HL-60/S4 (cell line): Measurements from ENCODE around the gene ERC2.

Experiments used
- in situ Hi-C: fragments of 300-500 bp; cut with MboI; formaldehyde crosslinking; loops from 2 replicates; pipeline ENCODE4 v1.14.3; 2022; ENCODE audit warnings: low sequenced_read_pairs

ERC2 gene

GRCh38 chr3:55813268-55814097 is 654.8 kb downstream of the ERC2 start:
- in situ Hi-C loops = no loop called here

GRCh38 chr3:55812394-55813013 is 655.8 kb downstream of the ERC2 start:
- in situ Hi-C loops = no loop called here

- in situ Hi-C loops = no loop called here
Measured at GRCh38 chr3:55807210-55807609, 661.1 kb downstream of the ERC2 start.

GRCh38 chr3:55805169-55805568 is 663.1 kb downstream of the ERC2 start:
- in situ Hi-C loops = no loop called here

- in situ Hi-C loops = no loop called here
Measured at GRCh38 chr3:55804170-55805095, 663.8 kb downstream of the ERC2 start.

GRCh38 chr3:55802816-55803215 is 665.5 kb downstream of the ERC2 start:
- in situ Hi-C loops = no loop called here

- in situ Hi-C loops = no loop called here
Measured at GRCh38 chr3:55801676-55802075, 666.6 kb downstream of the ERC2 start.

- in situ Hi-C loops = no loop called here
Measured at GRCh38 chr3:55801068-55801467, 667.2 kb downstream of the ERC2 start.

- in situ Hi-C loops = no loop called here
Measured at GRCh38 chr3:55797775-55798174, 670.5 kb downstream of the ERC2 start.

GRCh38 chr3:55797084-55797483 is 671.2 kb downstream of the ERC2 start:
- in situ Hi-C loops = no loop called here

- in situ Hi-C loops = no loop called here
Measured at GRCh38 chr3:55796533-55796932, 671.7 kb downstream of the ERC2 start.

- in situ Hi-C loops = no loop called here
Measured at GRCh38 chr3:55795746-55796145, 672.5 kb downstream of the ERC2 start.

- in situ Hi-C loops = no loop called here
Measured at GRCh38 chr3:55795296-55795695, 673.0 kb downstream of the ERC2 start.

GRCh38 chr3:55792742-55793141 is 675.5 kb downstream of the ERC2 start:
- in situ Hi-C loops = no loop called here

GRCh38 chr3:55792009-55792408 is 676.3 kb downstream of the ERC2 start:
- in situ Hi-C loops = no loop called here

- in situ Hi-C loops = no loop called here
Measured at GRCh38 chr3:55790596-55791350, 677.5 kb downstream of the ERC2 start.

- in situ Hi-C loops = no loop called here
Measured at GRCh38 chr3:55789516-55789915, 678.8 kb downstream of the ERC2 start.

- in situ Hi-C loops = no loop called here
Measured at GRCh38 chr3:55782807-55783206, 685.5 kb downstream of the ERC2 start.

- in situ Hi-C loops = no loop called here
Measured at GRCh38 chr3:55782351-55782750, 685.9 kb downstream of the ERC2 start.

GRCh38 chr3:55780913-55781312 is 687.4 kb downstream of the ERC2 start:
- in situ Hi-C loops = no loop called here

GRCh38 chr3:55779543-55779942 is 688.7 kb downstream of the ERC2 start:
- in situ Hi-C loops = no loop called here
